HL-60 (cell line): ENCODE results near the gene LITAFD.

Source experiments
- POLR2AphosphoS5 ChIP-seq: IDR thresholded peaks from 2 replicates; pipeline ENCODE4 v1.6.1; 2012; ENCODE audit warnings: low read depth
- TF ChIP-seq, protein P1 (sequence below): IDR thresholded peaks from 2 replicates; pipeline ENCODE4 v1.6.1; 2012; ENCODE audit warnings: low read depth; ENCODE audit not compliant: insufficient replicate concordance
- TF ChIP-seq, protein P2 (sequence below): IDR thresholded peaks from one replicate; pipeline ENCODE4 v1.5.1; 2011; ENCODE audit warnings: low read length, control low read depth, inconsistent platforms; ENCODE audit not compliant: insufficient read depth

DNA sequence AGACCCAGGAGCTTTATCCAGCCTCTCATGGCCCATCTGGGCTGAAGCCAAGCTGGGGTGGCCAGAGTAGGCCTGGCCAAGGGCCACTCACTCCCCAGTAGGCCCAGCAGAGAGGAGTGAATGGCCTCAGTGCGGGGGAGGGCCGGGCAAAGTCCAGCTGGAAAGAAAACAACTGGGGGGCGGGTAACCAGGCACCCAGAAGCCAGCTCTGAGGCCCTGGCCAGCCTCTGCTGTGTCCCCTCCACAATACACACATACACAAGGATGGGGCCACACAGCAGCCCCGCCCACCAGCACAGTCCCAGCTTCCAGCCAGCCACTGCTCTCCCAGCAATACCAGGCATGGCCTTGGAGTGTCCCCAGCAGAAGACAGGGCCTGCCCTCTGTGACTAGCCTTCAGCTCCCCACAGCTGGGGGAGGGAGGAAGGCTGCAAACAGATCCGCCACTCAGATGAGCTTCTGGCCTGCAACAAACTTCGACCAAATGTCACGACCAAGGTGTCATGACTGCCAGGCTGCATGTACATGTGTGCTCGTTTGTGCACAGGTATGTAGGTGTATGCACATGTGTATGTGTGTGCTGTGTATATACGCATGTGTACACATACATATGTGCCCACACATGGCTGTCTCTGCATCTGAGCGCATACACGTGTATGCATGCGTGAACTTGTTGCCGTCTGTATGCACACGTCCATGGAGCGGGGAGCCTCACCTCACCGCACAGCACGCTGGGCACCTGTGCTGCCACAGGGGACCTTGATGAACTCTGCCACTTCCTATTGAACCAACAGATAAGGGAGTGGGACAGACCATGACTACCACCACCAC, 18.3 kb upstream of the LITAFD start:
- TF ChIP-seq POLR2AphosphoS5, result no peak
- TF ChIP-seq, protein P1, sequence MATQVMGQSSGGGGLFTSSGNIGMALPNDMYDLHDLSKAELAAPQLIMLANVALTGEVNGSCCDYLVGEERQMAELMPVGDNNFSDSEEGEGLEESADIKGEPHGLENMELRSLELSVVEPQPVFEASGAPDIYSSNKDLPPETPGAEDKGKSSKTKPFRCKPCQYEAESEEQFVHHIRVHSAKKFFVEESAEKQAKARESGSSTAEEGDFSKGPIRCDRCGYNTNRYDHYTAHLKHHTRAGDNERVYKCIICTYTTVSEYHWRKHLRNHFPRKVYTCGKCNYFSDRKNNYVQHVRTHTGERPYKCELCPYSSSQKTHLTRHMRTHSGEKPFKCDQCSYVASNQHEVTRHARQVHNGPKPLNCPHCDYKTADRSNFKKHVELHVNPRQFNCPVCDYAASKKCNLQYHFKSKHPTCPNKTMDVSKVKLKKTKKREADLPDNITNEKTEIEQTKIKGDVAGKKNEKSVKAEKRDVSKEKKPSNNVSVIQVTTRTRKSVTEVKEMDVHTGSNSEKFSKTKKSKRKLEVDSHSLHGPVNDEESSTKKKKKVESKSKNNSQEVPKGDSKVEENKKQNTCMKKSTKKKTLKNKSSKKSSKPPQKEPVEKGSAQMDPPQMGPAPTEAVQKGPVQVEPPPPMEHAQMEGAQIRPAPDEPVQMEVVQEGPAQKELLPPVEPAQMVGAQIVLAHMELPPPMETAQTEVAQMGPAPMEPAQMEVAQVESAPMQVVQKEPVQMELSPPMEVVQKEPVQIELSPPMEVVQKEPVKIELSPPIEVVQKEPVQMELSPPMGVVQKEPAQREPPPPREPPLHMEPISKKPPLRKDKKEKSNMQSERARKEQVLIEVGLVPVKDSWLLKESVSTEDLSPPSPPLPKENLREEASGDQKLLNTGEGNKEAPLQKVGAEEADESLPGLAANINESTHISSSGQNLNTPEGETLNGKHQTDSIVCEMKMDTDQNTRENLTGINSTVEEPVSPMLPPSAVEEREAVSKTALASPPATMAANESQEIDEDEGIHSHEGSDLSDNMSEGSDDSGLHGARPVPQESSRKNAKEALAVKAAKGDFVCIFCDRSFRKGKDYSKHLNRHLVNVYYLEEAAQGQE, result no peak
- TF ChIP-seq, protein P2, sequence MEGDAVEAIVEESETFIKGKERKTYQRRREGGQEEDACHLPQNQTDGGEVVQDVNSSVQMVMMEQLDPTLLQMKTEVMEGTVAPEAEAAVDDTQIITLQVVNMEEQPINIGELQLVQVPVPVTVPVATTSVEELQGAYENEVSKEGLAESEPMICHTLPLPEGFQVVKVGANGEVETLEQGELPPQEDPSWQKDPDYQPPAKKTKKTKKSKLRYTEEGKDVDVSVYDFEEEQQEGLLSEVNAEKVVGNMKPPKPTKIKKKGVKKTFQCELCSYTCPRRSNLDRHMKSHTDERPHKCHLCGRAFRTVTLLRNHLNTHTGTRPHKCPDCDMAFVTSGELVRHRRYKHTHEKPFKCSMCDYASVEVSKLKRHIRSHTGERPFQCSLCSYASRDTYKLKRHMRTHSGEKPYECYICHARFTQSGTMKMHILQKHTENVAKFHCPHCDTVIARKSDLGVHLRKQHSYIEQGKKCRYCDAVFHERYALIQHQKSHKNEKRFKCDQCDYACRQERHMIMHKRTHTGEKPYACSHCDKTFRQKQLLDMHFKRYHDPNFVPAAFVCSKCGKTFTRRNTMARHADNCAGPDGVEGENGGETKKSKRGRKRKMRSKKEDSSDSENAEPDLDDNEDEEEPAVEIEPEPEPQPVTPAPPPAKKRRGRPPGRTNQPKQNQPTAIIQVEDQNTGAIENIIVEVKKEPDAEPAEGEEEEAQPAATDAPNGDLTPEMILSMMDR, result no peak
